KOPT-K1 (cell line): ENCODE data around the gene UBP1.
"Not testable (repeated sequence)": the region's sequence is repeated elsewhere in the genome, so short reads cannot be mapped to it uniquely, and the experiment has no call there.

Experiments
- H3K27ac ChIP-seq: fragments of 200-600 bp; sonication (generic); 2 replicates; pipeline ENCODE4 v1.5.1; 2016; ENCODE audit warnings: antibody characterized with exemption, mild to moderate bottlenecking, low read depth, low read length; ENCODE audit not compliant: poor library complexity, severe bottlenecking
- H3K36me3 ChIP-seq: fragments of 200-600 bp; sonication (generic); 2 replicates; pipeline ENCODE4 v1.5.1; 2017; ENCODE audit warnings: antibody characterized with exemption, mild to moderate bottlenecking, low read length, moderate library complexity; ENCODE audit not compliant: insufficient read depth
- H3K9me3 ChIP-seq: fragments of 200-600 bp; sonication (generic); 2 replicates; pipeline ENCODE4 v1.5.1; 2017; ENCODE audit warnings: antibody characterized with exemption, low read length, mild to moderate bottlenecking; ENCODE audit not compliant: insufficient read depth, poor library complexity, severe bottlenecking

The UBP1 gene

DNA sequence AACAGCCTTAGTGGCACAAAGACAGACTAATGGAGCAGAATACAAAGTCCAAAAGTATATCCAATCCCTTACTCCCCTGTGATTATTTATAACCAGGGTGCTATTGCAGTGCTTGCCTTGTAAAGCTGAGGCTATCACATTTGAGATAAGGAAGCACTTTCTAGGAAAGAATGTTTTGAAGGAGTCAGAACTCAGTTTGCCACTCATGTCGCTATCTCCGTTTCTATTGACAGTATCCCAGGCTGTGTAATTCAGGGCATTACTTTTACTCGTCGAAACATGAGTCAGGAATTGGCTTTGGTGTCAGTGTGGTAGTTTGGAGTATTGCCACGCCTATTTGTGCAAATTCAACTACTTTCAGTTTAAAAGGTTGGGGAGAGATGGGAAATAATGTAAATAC is 84.6 kb downstream of the UBP1 start:
- Histone ChIP-seq H3K27ac (no peak overlapping the region), H3K9me3 (no peaks in the 10 kb centered on the region), H3K36me3 (no peaks in the 10 kb centered on the region)

GRCh38 chr3:33339758-33340157 is 100.4 kb downstream of the UBP1 start:
- Histone ChIP-seq H3K36me3 (no peaks in the 10 kb centered on the region), H3K9me3 (peaks cover under 1% of the 10 kb centered on the region), H3K27ac (no peak overlapping the region)

GRCh38 chr3:33338936-33339465 is 101.2 kb downstream of the UBP1 start:
- not testable (repeated sequence) for H3K27ac ChIP-seq, H3K36me3 ChIP-seq, H3K9me3 ChIP-seq
